HEK293T (cell line): Measurements from ENCODE around the gene ARMC12.

Source experiments
- FOXA1 ChIP-seq: fragments of 450-650 bp; IDR thresholded peaks from 2 replicates; pipeline ENCODE4 v1.6.1; 2016; ENCODE audit warnings: mild to moderate bottlenecking
- FOXK2 ChIP-seq: fragments of 450-650 bp; IDR thresholded peaks from 2 replicates; pipeline ENCODE4 v1.6.1; 2016; ENCODE audit warnings: mild to moderate bottlenecking
- SUZ12 ChIP-seq: fragments of 450-650 bp; IDR thresholded peaks from 2 replicates; pipeline ENCODE4 v1.6.1; 2016; ENCODE audit warnings: mild to moderate bottlenecking
- TARDBP ChIP-seq: fragments of 450-650 bp; IDR thresholded peaks from 2 replicates; pipeline ENCODE4 v1.6.1; 2016
- ZNF384 ChIP-seq: fragments of 450-650 bp; IDR thresholded peaks from 2 replicates; pipeline ENCODE4 v1.6.1; 2016

GRCh38 chr6:35719830-35720733 lies 16.8 kb upstream of the ARMC12 start:
- no peak for TF ChIP-seq FOXK2
- no peak for TF ChIP-seq FOXA1
- no peak for TF ChIP-seq SUZ12
- no peak for TF ChIP-seq TARDBP
- TF ChIP-seq ZNF384: no peak
